Keratinocyte (primary cell): ENCODE measurements around the gene CCDC170. TPM values are rescaled to one million over a fixed set of nuclear protein-coding genes. Genes with fewer than 3 reads are reported as not detected.

Source experiments
- DNase-seq: peaks from one replicate; pipeline ENCODE4 v3.0.0-alpha.2; 2011; ENCODE audit warnings: low read depth, missing footprints, low spot score
- FAIRE-seq: peaks from 2 replicates; lab custom pipeline; 2011; peaks lifted over from hg19 to GRCh38; lab: Jason Lieb, UNC
- H2AFZ ChIP-seq: 2 replicates; pipeline ENCODE4 v1.6.0; 2012; ENCODE audit warnings: low read length, control low read depth, inconsistent platforms; ENCODE audit not compliant: control insufficient read depth
- H3K27ac ChIP-seq: 2 replicates; pipeline ENCODE4 v1.5.1; 2011; ENCODE audit warnings: low read length; ENCODE audit not compliant: control insufficient read depth, insufficient read depth
- H3K27me3 ChIP-seq: 3 replicates; pipeline ENCODE4 v1.6.0; 2011; ENCODE audit warnings: low read length; ENCODE audit not compliant: control insufficient read depth, insufficient read depth; ENCODE audit errors: extremely low read depth
- H3K36me3 ChIP-seq, 2 experiments: 2 replicates in 1 of 2; 3 replicates in 1 of 2; pipeline ENCODE4 v1.5.1; 2011; ENCODE audit warnings: low read length in 2 of 2, mild to moderate bottlenecking in 1 of 2; ENCODE audit not compliant: control insufficient read depth in 2 of 2, insufficient read depth in 2 of 2; ENCODE audit errors: extremely low read depth in 1 of 2
- H3K4me1 ChIP-seq: 3 replicates; pipeline ENCODE4 v1.5.1; 2011; ENCODE audit warnings: low read length; ENCODE audit not compliant: control insufficient read depth, insufficient read depth; ENCODE audit errors: extremely low read depth
- H3K4me2 ChIP-seq: 3 replicates; pipeline ENCODE4 v1.6.0; 2011; ENCODE audit warnings: low read depth, low read length; ENCODE audit not compliant: control insufficient read depth, insufficient read depth; ENCODE audit errors: extremely low read depth
- H3K4me3 ChIP-seq, 3 experiments: fragments of 200-600 bp in 1 of 3; sonication (generic) in 1 of 3; 2 replicates in 2 of 3; 3 replicates in 1 of 3; pipeline ENCODE4 v1.5.1; 2011 to 2016; ENCODE audit warnings: low read length in 3 of 3, mild to moderate bottlenecking in 3 of 3, control low read depth in 2 of 3, inconsistent platforms in 1 of 3, low read depth in 1 of 3, mixed read lengths in 1 of 3, mixed run types in 1 of 3, moderate library complexity in 1 of 3; ENCODE audit not compliant: control insufficient read depth in 2 of 3, insufficient read depth in 2 of 3; ENCODE audit errors: extremely low read depth in 1 of 3
- H3K79me2 ChIP-seq: 2 replicates; pipeline ENCODE4 v1.6.0; 2012; ENCODE audit warnings: low read length; ENCODE audit not compliant: control insufficient read depth, insufficient read depth
- H3K9ac ChIP-seq: 3 replicates; pipeline ENCODE4 v1.6.0; 2011; ENCODE audit warnings: low read length; ENCODE audit not compliant: control insufficient read depth, insufficient read depth; ENCODE audit errors: extremely low read depth
- H3K9me1 ChIP-seq: 3 replicates; pipeline ENCODE4 v1.6.0; 2011; ENCODE audit warnings: low read length; ENCODE audit not compliant: control insufficient read depth, insufficient read depth; ENCODE audit errors: extremely low read depth
- H3K9me3 ChIP-seq: 2 replicates; pipeline ENCODE4 v1.5.1; 2012; ENCODE audit warnings: low read depth, low read length; ENCODE audit not compliant: control insufficient read depth
- H4K20me1 ChIP-seq: 3 replicates; pipeline ENCODE4 v1.6.0; 2011; ENCODE audit warnings: low read length; ENCODE audit not compliant: control insufficient read depth, insufficient read depth; ENCODE audit errors: extremely low read depth
- CTCF ChIP-seq, 3 experiments: IDR thresholded peaks in 1 of 3; conservative IDR thresholded peaks in 1 of 3; optimal IDR thresholded peaks in 1 of 3; 2 replicates in 2 of 3; 3 replicates in 1 of 3; pipeline versions ENCODE3 to v1.5.1; 2011; ENCODE audit warnings: low read length in 3 of 3, mild to moderate bottlenecking in 3 of 3, moderate library complexity in 2 of 3, control low read depth in 1 of 3, inconsistent platforms in 1 of 3; ENCODE audit not compliant: insufficient read depth in 2 of 3; ENCODE audit errors: extremely low read depth in 1 of 3
- EZH2 ChIP-seq: IDR thresholded peaks from one replicate; pipeline ENCODE4 v1.6.1; 2012; ENCODE audit warnings: inconsistent platforms, mild to moderate bottlenecking, low read length, moderate library complexity
- dilution Hi-C: fragments of 300-500 bp; cut with MboI; formaldehyde crosslinking; loops from one replicate; pipeline ENCODE4 v1.7.0; 2020; ENCODE audit warnings: low sequenced_read_pairs; ENCODE audit not compliant: extremely low pct_ligation_motif_present
- polyA plus RNA-seq, 5 experiments: library from polyadenylated mRNA; depleted of rRNA in 3 of 5; stranded (reverse) in 3 of 5; stranded (forward) in 1 of 5; unstranded in 1 of 5; fragments of >200 nt; gene quantifications; 1 replicate in 1 of 5; 2 replicates in 3 of 5; 3 replicates in 1 of 5; pipeline versions ENCODE4 v1.2.1 to v1.2.3, GENCODE V29; 2011 to 2012; ENCODE audit warnings: missing spikeins in 2 of 5, low read depth in 1 of 5, low replicate concordance in 1 of 5

Gene CCDC170
- polyA plus RNA-seq, 1 donor (not counting 4 experiments of a cell fraction or from before 2014, with no cell fraction given) = 0.10 TPM

GRCh38 chr6:151488226-151488625, 5.6 kb upstream of the CCDC170 start:
- H3K27me3 ChIP-seq = no peaks in the 10 kb centered on the region
- no peak overlapping the region for H3K4me2 ChIP-seq
- H3K27ac ChIP-seq = no peak overlapping the region
- DNase-seq (no peak), FAIRE-seq (no peak)
- H2AFZ ChIP-seq = no peak overlapping the region
- TF ChIP-seq CTCF (optimal IDR thresholded peaks at IDR 0.05 in 1 of 3, IDR thresholded peaks at IDR 0.05 in 1 of 3, conservative IDR thresholded peaks at IDR 0.05 in 1 of 3; ENCODE audit: extremely low read depth in 1 of 3, insufficient read depth in 2 of 3, low read length in 3 of 3) (no peak), EZH2 (no peak)
- no peaks in the 10 kb centered on the region for H3K9me3 ChIP-seq
- dilution Hi-C loops = no loop called here
- H3K4me1 ChIP-seq = peaks cover 3% of the 10 kb centered on the region
- H3K9ac ChIP-seq = no peak overlapping the region
- H3K79me2 ChIP-seq = no peaks in the 10 kb centered on the region
- no peaks in the 10 kb centered on the region for H3K9me1 ChIP-seq
- no peaks in the 10 kb centered on the region for H4K20me1 ChIP-seq
- H3K36me3 ChIP-seq = no peaks in the 10 kb centered on the region
- no peak overlapping the region for H3K4me3 ChIP-seq

GRCh38 chr6:151490996-151491395, 2.8 kb upstream of the CCDC170 start:
- Histone ChIP-seq H3K9me1 (no peaks in the 10 kb centered on the region), H3K4me2 (no peak overlapping the region), H3K27ac (no peak overlapping the region), H3K36me3 (no peaks in the 10 kb centered on the region), H4K20me1 (no peaks in the 10 kb centered on the region), H3K9me3 (no peaks in the 10 kb centered on the region), H3K9ac (no peak overlapping the region), H3K27me3 (peaks cover 18% of the 10 kb centered on the region), H3K4me1 (peaks cover 2% of the 10 kb centered on the region), H3K79me2 (no peaks in the 10 kb centered on the region), H2AFZ (no peak overlapping the region), H3K4me3 (no peak overlapping the region)
- DNase-seq (no peak), FAIRE-seq (no peak)
- TF ChIP-seq CTCF (optimal IDR thresholded peaks at IDR 0.05 in 1 of 3, IDR thresholded peaks at IDR 0.05 in 1 of 3, conservative IDR thresholded peaks at IDR 0.05 in 1 of 3; ENCODE audit: extremely low read depth in 1 of 3, insufficient read depth in 2 of 3, low read length in 3 of 3) (no peak), EZH2 (no peak)
- dilution Hi-C loops = no loop called here
